Neural cell (in vitro differentiated cells): Measurements from ENCODE around the gene SLC27A4. TPM values are rescaled to one million over a fixed set of nuclear protein-coding genes. Genes with fewer than 3 reads are reported as not detected.

Experiments used
- H2AFZ ChIP-seq: fragments of 200-600, 300-800 bp; sonication (generic), shearing (Covaris generic); 2 replicates; pipeline ENCODE4 v1.6.0; 2014; ENCODE audit warnings: low read depth, mild to moderate bottlenecking, antibody characterized with exemption, low read length, moderate library complexity
- H3F3A ChIP-seq: fragments of 200-600 bp; shearing (Covaris generic); 2 replicates; pipeline ENCODE4 v1.6.1; 2016; ENCODE audit warnings: mild to moderate bottlenecking, moderate library complexity, mixed read lengths, antibody characterized with exemption, low read length; ENCODE audit not compliant: insufficient read depth, poor library complexity, severe bottlenecking
- H3K27ac ChIP-seq: fragments of 200-600, 300-800 bp; sonication (generic), shearing (Covaris generic); 2 replicates; pipeline ENCODE4 v1.5.1; 2014; ENCODE audit warnings: mild to moderate bottlenecking, low read length, moderate library complexity
- H3K27me3 ChIP-seq: fragments of 300-800, 200-600 bp; sonication (generic), shearing (Covaris generic); 2 replicates; pipeline ENCODE4 v1.6.0; 2014; ENCODE audit warnings: mild to moderate bottlenecking, low read depth, low read length, moderate library complexity; ENCODE audit not compliant: insufficient read depth
- H3K36me3 ChIP-seq: fragments of 300-800, 200-600 bp; sonication (generic), shearing (Covaris generic); 2 replicates; pipeline ENCODE4 v1.5.1; 2014; ENCODE audit warnings: mild to moderate bottlenecking, antibody characterized with exemption, low read length, moderate library complexity; ENCODE audit not compliant: insufficient read depth
- H3K4me2 ChIP-seq: fragments of 300-800, 200-600 bp; sonication (generic), shearing (Covaris generic); 2 replicates; pipeline ENCODE4 v1.6.0; 2014; ENCODE audit warnings: mild to moderate bottlenecking, low read length
- H3K4me3 ChIP-seq: fragments of 300-800, 200-600 bp; sonication (generic), shearing (Covaris generic); 2 replicates; pipeline ENCODE4 v1.5.1; 2014; ENCODE audit warnings: mild to moderate bottlenecking, low read length, moderate library complexity
- H3K79me2 ChIP-seq: fragments of 200-600 bp; shearing (Covaris generic); replicated peaks from 2 replicates; pipeline ENCODE4 v1.6.0; 2014; ENCODE audit warnings: mild to moderate bottlenecking, low read length, moderate library complexity; ENCODE audit not compliant: insufficient read depth
- H3K9ac ChIP-seq: fragments of 300-800, 200-600 bp; sonication (generic), shearing (Covaris generic); 2 replicates; pipeline ENCODE4 v1.6.1; 2016; ENCODE audit warnings: mild to moderate bottlenecking, low read length, mixed read lengths
- H3K9me2 ChIP-seq: fragments of 200-600 bp; shearing (Covaris generic); 2 replicates; pipeline ENCODE4 v1.6.1; 2016; ENCODE audit warnings: mild to moderate bottlenecking, low read length, mixed read lengths; ENCODE audit not compliant: insufficient read depth
- H3K9me3 ChIP-seq: fragments of 200-600, 300-800 bp; sonication (generic), shearing (Covaris generic); 2 replicates; pipeline ENCODE4 v1.6.1; 2016; ENCODE audit warnings: mild to moderate bottlenecking, mixed run types, low read length, moderate library complexity, mixed read lengths
- H4K20me1 ChIP-seq: fragments of 200-600 bp; shearing (Covaris generic); 2 replicates; pipeline ENCODE4 v1.6.1; 2016; ENCODE audit warnings: mild to moderate bottlenecking, mixed run types; ENCODE audit not compliant: insufficient read depth
- EP300 ChIP-seq: fragments of 450-650 bp; conservative IDR thresholded peaks from 2 replicates; pipeline ENCODE4 v1.6.1; 2014; ENCODE audit warnings: antibody characterized with exemption, mild to moderate bottlenecking, moderate library complexity; ENCODE audit not compliant: poor library complexity, severe bottlenecking
- EZH2 ChIP-seq: fragments of 200-600, 300-800 bp; shearing (Covaris generic), sonication (generic); IDR thresholded peaks from 2 replicates; pipeline ENCODE4 v1.6.1; 2014; ENCODE audit warnings: antibody characterized with exemption, low read length, borderline replicate concordance, mild to moderate bottlenecking; ENCODE audit not compliant: insufficient read depth, poor library complexity, severe bottlenecking
- MXI1 ChIP-seq: fragments of 450-650 bp; conservative IDR thresholded peaks from 2 replicates; pipeline ENCODE4 v1.6.1; 2014; ENCODE audit warnings: antibody characterized with exemption, mild to moderate bottlenecking; ENCODE audit not compliant: poor library complexity, severe bottlenecking
- POLR2AphosphoS5 ChIP-seq: IDR thresholded peaks from 2 replicates; pipeline ENCODE4 v1.6.1; 2012
- RAD21 ChIP-seq: fragments of 450-650 bp; conservative IDR thresholded peaks from 2 replicates; pipeline ENCODE4 v1.6.1; 2014; ENCODE audit warnings: antibody characterized with exemption, mild to moderate bottlenecking, moderate library complexity
- SMC3 ChIP-seq: fragments of 450-650 bp; conservative IDR thresholded peaks from 2 replicates; pipeline ENCODE4 v1.6.1; 2014; ENCODE audit warnings: antibody characterized with exemption, mild to moderate bottlenecking, moderate library complexity; ENCODE audit not compliant: poor library complexity
- TAF1 ChIP-seq: IDR thresholded peaks from 2 replicates; pipeline ENCODE4 v1.6.1; 2012; ENCODE audit warnings: low read depth
- polyA plus RNA-seq: library from polyadenylated mRNA; depleted of rRNA; stranded (reverse); fragments of >200 nt; gene quantifications from 2 replicates; pipeline ENCODE4 v1.2.3, GENCODE V29; 2014
- TF ChIP-seq, protein P1 (sequence below): fragments of 450-650 bp; IDR thresholded peaks from 2 replicates; pipeline ENCODE4 v1.5.1; 2014; ENCODE audit warnings: antibody characterized with exemption, mild to moderate bottlenecking, moderate library complexity; ENCODE audit not compliant: poor library complexity, severe bottlenecking
- TF ChIP-seq, protein P2 (sequence below): IDR thresholded peaks from 2 replicates; pipeline ENCODE4 v1.6.1; 2012; ENCODE audit warnings: borderline replicate concordance

Gene SLC27A4
- polyA plus RNA-seq, 1 donor from 2014 or later, result 31.6 TPM

DNA sequence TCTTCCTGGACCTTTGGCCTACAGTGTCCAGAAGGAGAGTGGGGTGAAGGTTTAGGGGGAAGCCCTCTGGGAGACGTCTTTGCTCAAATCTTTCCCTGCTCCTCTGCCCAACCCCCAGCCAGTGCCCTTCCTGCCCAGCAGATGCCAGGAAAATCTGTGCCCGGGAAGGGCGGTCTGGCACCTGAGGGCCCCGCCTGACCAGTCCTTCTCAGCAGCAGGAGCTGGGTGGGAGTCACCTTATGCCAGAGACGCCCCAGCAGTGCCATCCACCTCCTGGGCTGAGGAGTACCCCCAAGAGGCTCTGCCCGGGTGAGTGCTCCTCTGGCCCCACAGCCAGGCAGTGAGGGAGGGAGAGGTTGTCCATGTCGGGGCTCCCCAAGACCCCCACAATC lies 65.4 kb downstream of the SLC27A4 start:
- no peaks in the 10 kb centered on the region for H4K20me1 ChIP-seq
- no peaks in the 10 kb centered on the region for H3K9me2 ChIP-seq
- H3K27ac ChIP-seq, result no peak overlapping the region
- no peak overlapping the region for H3K9ac ChIP-seq
- no peaks in the 10 kb centered on the region for H3K36me3 ChIP-seq
- H2AFZ ChIP-seq, result no peak overlapping the region
- no peak overlapping the region for H3K4me3 ChIP-seq
- H3K9me3 ChIP-seq, result no peaks in the 10 kb centered on the region
- H3F3A ChIP-seq, result no peaks in the 10 kb centered on the region
- H3K79me2 ChIP-seq, result no peaks in the 10 kb centered on the region
- TF ChIP-seq RAD21 (no peak), TAF1 (no peak), MXI1 (no peak), EP300 (no peak), SMC3 (no peak), EZH2 (no peak), POLR2AphosphoS5 (no peak)
- TF ChIP-seq, protein P1, sequence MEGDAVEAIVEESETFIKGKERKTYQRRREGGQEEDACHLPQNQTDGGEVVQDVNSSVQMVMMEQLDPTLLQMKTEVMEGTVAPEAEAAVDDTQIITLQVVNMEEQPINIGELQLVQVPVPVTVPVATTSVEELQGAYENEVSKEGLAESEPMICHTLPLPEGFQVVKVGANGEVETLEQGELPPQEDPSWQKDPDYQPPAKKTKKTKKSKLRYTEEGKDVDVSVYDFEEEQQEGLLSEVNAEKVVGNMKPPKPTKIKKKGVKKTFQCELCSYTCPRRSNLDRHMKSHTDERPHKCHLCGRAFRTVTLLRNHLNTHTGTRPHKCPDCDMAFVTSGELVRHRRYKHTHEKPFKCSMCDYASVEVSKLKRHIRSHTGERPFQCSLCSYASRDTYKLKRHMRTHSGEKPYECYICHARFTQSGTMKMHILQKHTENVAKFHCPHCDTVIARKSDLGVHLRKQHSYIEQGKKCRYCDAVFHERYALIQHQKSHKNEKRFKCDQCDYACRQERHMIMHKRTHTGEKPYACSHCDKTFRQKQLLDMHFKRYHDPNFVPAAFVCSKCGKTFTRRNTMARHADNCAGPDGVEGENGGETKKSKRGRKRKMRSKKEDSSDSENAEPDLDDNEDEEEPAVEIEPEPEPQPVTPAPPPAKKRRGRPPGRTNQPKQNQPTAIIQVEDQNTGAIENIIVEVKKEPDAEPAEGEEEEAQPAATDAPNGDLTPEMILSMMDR, result no peak
- TF ChIP-seq, protein P2, sequence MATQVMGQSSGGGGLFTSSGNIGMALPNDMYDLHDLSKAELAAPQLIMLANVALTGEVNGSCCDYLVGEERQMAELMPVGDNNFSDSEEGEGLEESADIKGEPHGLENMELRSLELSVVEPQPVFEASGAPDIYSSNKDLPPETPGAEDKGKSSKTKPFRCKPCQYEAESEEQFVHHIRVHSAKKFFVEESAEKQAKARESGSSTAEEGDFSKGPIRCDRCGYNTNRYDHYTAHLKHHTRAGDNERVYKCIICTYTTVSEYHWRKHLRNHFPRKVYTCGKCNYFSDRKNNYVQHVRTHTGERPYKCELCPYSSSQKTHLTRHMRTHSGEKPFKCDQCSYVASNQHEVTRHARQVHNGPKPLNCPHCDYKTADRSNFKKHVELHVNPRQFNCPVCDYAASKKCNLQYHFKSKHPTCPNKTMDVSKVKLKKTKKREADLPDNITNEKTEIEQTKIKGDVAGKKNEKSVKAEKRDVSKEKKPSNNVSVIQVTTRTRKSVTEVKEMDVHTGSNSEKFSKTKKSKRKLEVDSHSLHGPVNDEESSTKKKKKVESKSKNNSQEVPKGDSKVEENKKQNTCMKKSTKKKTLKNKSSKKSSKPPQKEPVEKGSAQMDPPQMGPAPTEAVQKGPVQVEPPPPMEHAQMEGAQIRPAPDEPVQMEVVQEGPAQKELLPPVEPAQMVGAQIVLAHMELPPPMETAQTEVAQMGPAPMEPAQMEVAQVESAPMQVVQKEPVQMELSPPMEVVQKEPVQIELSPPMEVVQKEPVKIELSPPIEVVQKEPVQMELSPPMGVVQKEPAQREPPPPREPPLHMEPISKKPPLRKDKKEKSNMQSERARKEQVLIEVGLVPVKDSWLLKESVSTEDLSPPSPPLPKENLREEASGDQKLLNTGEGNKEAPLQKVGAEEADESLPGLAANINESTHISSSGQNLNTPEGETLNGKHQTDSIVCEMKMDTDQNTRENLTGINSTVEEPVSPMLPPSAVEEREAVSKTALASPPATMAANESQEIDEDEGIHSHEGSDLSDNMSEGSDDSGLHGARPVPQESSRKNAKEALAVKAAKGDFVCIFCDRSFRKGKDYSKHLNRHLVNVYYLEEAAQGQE, result no peak
- no peak overlapping the region for H3K4me2 ChIP-seq
- H3K27me3 ChIP-seq, result peaks cover 23% of the 10 kb centered on the region

DNA sequence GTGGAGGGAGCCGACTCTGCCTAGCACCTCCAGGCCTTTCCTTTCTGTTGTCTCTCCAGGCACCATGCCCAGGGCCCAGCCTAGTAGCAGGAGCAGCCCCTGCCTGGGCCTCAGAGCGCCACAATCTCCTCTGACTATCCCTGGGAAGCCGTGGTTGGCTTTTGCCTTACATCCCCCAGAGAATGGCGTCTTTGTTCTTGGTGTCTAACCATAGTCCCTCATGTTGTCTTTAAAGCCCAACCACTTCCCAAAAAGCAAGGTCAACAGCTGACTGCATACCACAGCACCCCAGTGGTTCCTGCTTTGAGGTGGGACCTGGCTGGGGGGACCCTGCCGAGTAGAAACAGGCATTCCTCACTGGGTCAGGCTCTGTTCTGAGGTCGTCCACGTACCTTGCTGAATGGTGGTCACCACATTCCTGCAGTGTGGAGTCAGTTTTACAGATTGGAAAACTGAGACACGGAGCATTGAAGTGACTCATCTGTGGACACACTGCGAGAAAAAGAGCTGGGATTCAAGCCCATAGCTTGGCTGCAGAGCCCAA lies 66.6 kb downstream of the SLC27A4 start:
- H3K4me2 ChIP-seq, result no peak overlapping the region
- H3K27ac ChIP-seq, result no peak overlapping the region
- no peaks in the 10 kb centered on the region for H3K9me3 ChIP-seq
- no peak overlapping the region for H3K4me3 ChIP-seq
- H2AFZ ChIP-seq, result no peak overlapping the region
- H3F3A ChIP-seq, result no peaks in the 10 kb centered on the region
- no peaks in the 10 kb centered on the region for H3K36me3 ChIP-seq
- H4K20me1 ChIP-seq, result no peaks in the 10 kb centered on the region
- peaks cover 29% of the 10 kb centered on the region for H3K27me3 ChIP-seq
- no peaks in the 10 kb centered on the region for H3K9me2 ChIP-seq
- H3K79me2 ChIP-seq, result no peaks in the 10 kb centered on the region
- TF ChIP-seq, protein P1, result no peak
- TF ChIP-seq EZH2, result no peak
- TF ChIP-seq TAF1, result no peak
- no peak for TF ChIP-seq MXI1
- TF ChIP-seq EP300, result no peak
- TF ChIP-seq POLR2AphosphoS5, result no peak
- no peak for TF ChIP-seq SMC3
- TF ChIP-seq RAD21, result no peak
- TF ChIP-seq, protein P2, result no peak
- H3K9ac ChIP-seq, result no peak overlapping the region
